Progenitor cell of endocrine pancreas (in vitro differentiated cells): Measurements from ENCODE around the gene DBET. TPM values are rescaled to one million over a fixed set of nuclear protein-coding genes. Genes with fewer than 3 reads are reported as not detected.
A peak's percentile ranks its signal among the peaks of the same experiment; 100 is the strongest.
"Not testable (repeated sequence)": the region's sequence is repeated elsewhere in the genome, so short reads cannot be mapped to it uniquely, and the experiment has no call there.

ENCODE experiments used
- DNase-seq: peaks from one replicate; pipeline ENCODE4 v3.0.0; 2021; ENCODE audit warnings: low spot score; ENCODE audit not compliant: unreplicated experiment
- H3K27ac Mint-ChIP-seq: 2 replicates; pipeline ENCODE4 v1.8.0; 2021; ENCODE audit warnings: mild to moderate bottlenecking, moderate library complexity, mixed read lengths
- H3K27me3 Mint-ChIP-seq: 2 replicates; pipeline ENCODE4 v1.8.0; 2021; ENCODE audit warnings: mixed read lengths
- H3K36me3 Mint-ChIP-seq: 2 replicates; pipeline ENCODE4 v1.8.0; 2022; ENCODE audit warnings: mixed read lengths; ENCODE audit not compliant: insufficient read depth
- H3K4me1 Mint-ChIP-seq: 2 replicates; pipeline ENCODE4 v1.8.0; 2021; ENCODE audit warnings: low read depth, mixed read lengths
- H3K4me3 Mint-ChIP-seq: 2 replicates; pipeline ENCODE4 v1.8.0; 2021; ENCODE audit warnings: low read depth, mild to moderate bottlenecking, moderate library complexity, mixed read lengths
- H3K9me3 Mint-ChIP-seq: 2 replicates; pipeline ENCODE4 v1.8.0; 2021; ENCODE audit warnings: low read depth, mixed read lengths
- long read RNA-seq: library from polyadenylated mRNA; unstranded; transcript quantifications from one replicate; pipeline ENCODE4 v2.0.0, GENCODE V29; 2020
- total RNA-seq: library from RNA; stranded (reverse); gene quantifications from 2 replicates; pipeline ENCODE4 v1.2.1, GENCODE V29; 2021
- TF ChIP-seq, protein P1 (sequence below): fragments of 200-600 bp; sonication (generic); IDR thresholded peaks from one replicate; pipeline ENCODE4 v1.5.0; 2021; ENCODE audit warnings: antibody characterized with exemption, mild to moderate bottlenecking; ENCODE audit not compliant: unreplicated experiment

DBET gene
- total RNA-seq: not detected in 2 replicates
- long read RNA-seq: 0 reads

GRCh38 chr4:190064342-190064741 is at the start of gene DBET:
DBET (plus strand) TSS chr4:190064502.
- H3K9me3 Mint-ChIP-seq: peaks cover 11% of the 10 kb centered on the region
- not testable (repeated sequence) for H3K36me3 Mint-ChIP-seq, H3K27ac Mint-ChIP-seq, H3K4me1 Mint-ChIP-seq, DNase-seq, H3K27me3 Mint-ChIP-seq, H3K4me3 Mint-ChIP-seq

DNA sequence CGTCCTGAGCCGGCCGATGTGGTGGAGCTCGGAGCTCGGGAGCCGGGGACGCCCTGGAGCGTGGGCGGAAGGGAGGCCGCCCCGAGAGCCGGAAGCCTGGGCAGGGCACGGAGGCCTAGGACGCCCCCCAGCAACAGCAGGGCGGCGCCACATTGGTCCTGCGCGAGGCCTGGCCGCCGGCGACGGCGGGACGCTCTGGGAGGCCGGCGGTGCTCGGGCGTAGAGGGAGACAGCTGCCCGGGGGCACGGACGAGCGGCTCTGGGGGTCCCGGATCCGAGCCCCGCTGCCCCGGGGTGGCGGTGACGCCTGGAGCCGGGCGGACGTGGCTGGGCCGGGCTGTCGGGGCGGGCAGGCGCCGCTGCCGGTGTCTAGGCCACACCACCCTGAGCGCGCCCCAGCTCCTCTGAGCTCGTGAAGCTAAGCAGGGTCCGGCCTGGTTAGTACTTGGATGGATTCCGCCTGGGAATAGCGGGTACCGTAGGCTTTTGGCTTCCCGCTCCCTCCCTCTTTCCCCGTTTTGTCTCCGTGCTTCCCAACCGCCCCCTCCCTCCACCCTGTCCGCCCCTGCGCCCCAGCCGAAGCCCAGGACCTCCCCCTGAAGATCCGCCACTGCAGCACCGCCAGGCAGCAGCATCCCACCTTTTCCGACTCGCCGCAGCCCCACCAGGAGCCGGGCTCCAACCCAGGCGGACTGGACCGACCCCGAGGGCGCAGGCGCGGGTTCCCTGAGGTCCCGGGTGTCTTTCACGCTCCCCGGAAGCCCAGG is 49.3 kb upstream of the DBET start:
- Mint-ChIP-seq H3K4me1 (no peaks in the 10 kb centered on the region), H3K4me3 (no peak overlapping the region), H3K27ac (no peak overlapping the region), H3K9me3 (peaks cover 34% of the 10 kb centered on the region), H3K27me3 (no peaks in the 10 kb centered on the region), H3K36me3 (peaks cover 6% of the 10 kb centered on the region)
- no peak for DNase-seq
- TF ChIP-seq, protein P1, sequence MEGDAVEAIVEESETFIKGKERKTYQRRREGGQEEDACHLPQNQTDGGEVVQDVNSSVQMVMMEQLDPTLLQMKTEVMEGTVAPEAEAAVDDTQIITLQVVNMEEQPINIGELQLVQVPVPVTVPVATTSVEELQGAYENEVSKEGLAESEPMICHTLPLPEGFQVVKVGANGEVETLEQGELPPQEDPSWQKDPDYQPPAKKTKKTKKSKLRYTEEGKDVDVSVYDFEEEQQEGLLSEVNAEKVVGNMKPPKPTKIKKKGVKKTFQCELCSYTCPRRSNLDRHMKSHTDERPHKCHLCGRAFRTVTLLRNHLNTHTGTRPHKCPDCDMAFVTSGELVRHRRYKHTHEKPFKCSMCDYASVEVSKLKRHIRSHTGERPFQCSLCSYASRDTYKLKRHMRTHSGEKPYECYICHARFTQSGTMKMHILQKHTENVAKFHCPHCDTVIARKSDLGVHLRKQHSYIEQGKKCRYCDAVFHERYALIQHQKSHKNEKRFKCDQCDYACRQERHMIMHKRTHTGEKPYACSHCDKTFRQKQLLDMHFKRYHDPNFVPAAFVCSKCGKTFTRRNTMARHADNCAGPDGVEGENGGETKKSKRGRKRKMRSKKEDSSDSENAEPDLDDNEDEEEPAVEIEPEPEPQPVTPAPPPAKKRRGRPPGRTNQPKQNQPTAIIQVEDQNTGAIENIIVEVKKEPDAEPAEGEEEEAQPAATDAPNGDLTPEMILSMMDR: no peak

GRCh38 chr4:190015538-190016368 is 48.5 kb upstream of the DBET start:
- Mint-ChIP-seq H3K9me3 (peaks cover 38% of the 10 kb centered on the region), H3K4me3 (no peak overlapping the region), H3K27me3 (no peaks in the 10 kb centered on the region), H3K36me3 (peaks cover 8% of the 10 kb centered on the region), H3K27ac (no peak overlapping the region), H3K4me1 (no peaks in the 10 kb centered on the region)
- TF ChIP-seq, protein P1: no peak
- DNase-seq: no peak

- Mint-ChIP-seq H3K4me3 (no peak overlapping the region), H3K36me3 (peaks cover 8% of the 10 kb centered on the region), H3K27ac (no peak overlapping the region), H3K27me3 (no peaks in the 10 kb centered on the region), H3K4me1 (no peaks in the 10 kb centered on the region), H3K9me3 (peaks cover 37% of the 10 kb centered on the region)
- TF ChIP-seq, protein P1: no peak
- no peak for DNase-seq
Measured at GRCh38 chr4:190016369-190017289, 47.7 kb upstream of the DBET start.

DNA sequence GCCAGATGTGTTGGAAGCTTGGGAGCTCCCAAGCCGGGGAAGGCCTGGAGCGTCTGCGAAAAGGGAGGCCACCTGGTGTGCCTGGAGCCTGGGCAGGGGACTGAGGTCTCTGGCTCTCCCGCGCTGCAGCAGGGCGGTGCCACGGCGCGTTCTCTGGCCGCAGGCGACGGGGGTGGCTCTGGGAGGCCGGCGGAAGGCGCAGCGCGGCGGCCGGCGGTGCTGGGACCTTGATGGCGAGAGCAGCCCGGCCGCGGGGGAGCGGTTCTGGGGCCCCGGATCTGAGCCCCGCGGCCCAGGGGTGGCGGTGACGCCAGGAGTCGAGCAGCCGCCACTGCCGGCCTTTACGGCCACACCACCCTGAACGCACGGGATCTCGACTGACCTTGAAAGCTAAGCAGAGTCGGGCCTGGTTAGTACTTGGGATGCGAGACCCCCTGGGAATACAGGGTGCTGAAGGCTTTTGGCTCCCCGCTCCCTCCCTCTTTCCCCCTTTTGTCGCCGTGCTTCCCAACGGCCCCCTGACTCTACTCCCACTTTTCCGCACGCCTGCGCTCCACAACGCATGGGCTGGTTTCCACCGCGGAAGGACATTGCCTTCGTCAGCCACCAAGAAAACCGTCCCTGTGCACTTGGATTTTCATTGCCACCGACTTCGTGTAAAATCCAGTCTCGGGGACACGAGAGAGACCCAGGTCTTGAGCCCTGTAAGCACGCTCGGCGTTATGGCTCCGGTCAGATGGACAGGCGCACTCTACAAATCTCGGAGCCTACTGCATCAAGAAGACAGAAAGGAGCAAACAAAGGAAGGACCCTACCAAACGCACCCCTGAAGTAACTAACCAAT is 46.7 kb upstream of the DBET start:
- H3K27me3 Mint-ChIP-seq: no peaks in the 10 kb centered on the region
- TF ChIP-seq, protein P1: no peak
- DNase-seq: no peak
- peaks cover 8% of the 10 kb centered on the region for H3K36me3 Mint-ChIP-seq
- H3K4me1 Mint-ChIP-seq: no peaks in the 10 kb centered on the region
- no peak overlapping the region for H3K4me3 Mint-ChIP-seq
- H3K9me3 Mint-ChIP-seq: peaks cover 37% of the 10 kb centered on the region
- H3K27ac Mint-ChIP-seq: peak overlapping the region; percentile 86
